ENCODE data around the gene CIZ1. TPM values are rescaled to one million over a fixed set of nuclear protein-coding genes. Genes with fewer than 3 reads are reported as not detected.
"Not testable (repeated sequence)": the region's sequence is repeated elsewhere in the genome, so short reads cannot be mapped to it uniquely, and the experiment has no call there.

Gene CIZ1
- total and polyA plus RNA-seq, 9 of the 15 experiments (the other 6 are each of a cell fraction or from before 2014, with no cell fraction given): 6.6 to 329 (median 87.8) TPM

DNA sequence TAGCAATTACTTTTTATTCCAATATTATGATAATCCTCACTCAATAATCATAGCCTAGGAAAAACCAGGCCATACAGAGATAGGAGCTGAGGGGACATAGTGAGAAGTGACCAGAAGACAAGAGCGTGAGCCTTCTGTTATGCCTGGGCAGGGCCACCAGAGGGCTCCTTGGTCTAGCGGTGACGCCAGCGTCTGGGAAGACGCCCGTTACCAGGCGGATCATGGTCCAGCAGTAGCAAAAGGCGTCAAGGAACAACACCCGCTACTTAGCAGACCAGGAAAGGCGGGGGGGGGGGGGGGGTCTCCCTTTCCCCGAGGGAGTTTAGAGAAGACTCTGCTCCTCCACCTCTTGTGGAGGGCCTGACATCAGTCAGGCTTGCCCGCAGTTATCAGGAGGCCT lies 9.9 kb downstream of the CIZ1 start (continued):
- TF ChIP-seq SMC3 (conservative IDR thresholded peaks at IDR 0.05; ENCODE audit: insufficient read depth, low read depth, low read length): peak; percentile 60; the same call in 1 of the 2 replicates
- TF ChIP-seq SMAD4 (CRISPR knock-in tag; conservative IDR thresholded peaks at IDR 0.05): peak; percentile 33; the same call in 1 of the 2 replicates
- TF ChIP-seq KLF16 (IDR thresholded peaks at IDR 0.05): 0 out of 2 replicates have a peak, but pooled peaks have one; percentile 12
- TF ChIP-seq, protein P1, sequence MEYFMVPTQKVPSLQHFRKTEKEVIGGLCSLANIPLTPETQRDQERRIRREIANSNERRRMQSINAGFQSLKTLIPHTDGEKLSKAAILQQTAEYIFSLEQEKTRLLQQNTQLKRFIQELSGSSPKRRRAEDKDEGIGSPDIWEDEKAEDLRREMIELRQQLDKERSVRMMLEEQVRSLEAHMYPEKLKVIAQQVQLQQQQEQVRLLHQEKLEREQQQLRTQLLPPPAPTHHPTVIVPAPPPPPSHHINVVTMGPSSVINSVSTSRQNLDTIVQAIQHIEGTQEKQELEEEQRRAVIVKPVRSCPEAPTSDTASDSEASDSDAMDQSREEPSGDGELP (CRISPR knock-in tag; IDR thresholded peaks at IDR 0.05; ENCODE audit: borderline replicate concordance): peak; percentile 39; the same call in 1 of the 2 replicates
- TF ChIP-seq STAG1 (CRISPR knock-in tag; IDR thresholded peaks at IDR 0.05; ENCODE audit: borderline replicate concordance): peak; percentile 70; the same call in 1 of the 2 replicates
- TF ChIP-seq, protein P2, sequence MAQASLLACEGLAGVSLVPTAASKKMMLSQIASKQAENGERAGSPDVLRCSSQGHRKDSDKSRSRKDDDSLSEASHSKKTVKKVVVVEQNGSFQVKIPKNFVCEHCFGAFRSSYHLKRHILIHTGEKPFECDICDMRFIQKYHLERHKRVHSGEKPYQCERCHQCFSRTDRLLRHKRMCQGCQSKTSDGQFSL (CRISPR knock-in tag; IDR thresholded peaks at IDR 0.05): not testable (repeated sequence)
- TF ChIP-seq, protein P2 (tag; IDR thresholded peaks at IDR 0.05): 0 out of 4 replicates have a peak, but pooled peaks of 1 of the 2 experiments have one; percentile 67
- TF ChIP-seq JUND (IDR thresholded peaks at IDR 0.05; ENCODE audit: borderline replicate concordance, low read depth, low read length): peak; percentile 46; the same call in 1 of the 2 replicates
- TF ChIP-seq JUND (tag; IDR thresholded peaks at IDR 0.05; ENCODE audit: borderline replicate concordance, low read depth, low read length); ATF1 (CRISPR knock-in tag; IDR thresholded peaks at IDR 0.05): not testable (repeated sequence)
- TF ChIP-seq, protein P3, sequence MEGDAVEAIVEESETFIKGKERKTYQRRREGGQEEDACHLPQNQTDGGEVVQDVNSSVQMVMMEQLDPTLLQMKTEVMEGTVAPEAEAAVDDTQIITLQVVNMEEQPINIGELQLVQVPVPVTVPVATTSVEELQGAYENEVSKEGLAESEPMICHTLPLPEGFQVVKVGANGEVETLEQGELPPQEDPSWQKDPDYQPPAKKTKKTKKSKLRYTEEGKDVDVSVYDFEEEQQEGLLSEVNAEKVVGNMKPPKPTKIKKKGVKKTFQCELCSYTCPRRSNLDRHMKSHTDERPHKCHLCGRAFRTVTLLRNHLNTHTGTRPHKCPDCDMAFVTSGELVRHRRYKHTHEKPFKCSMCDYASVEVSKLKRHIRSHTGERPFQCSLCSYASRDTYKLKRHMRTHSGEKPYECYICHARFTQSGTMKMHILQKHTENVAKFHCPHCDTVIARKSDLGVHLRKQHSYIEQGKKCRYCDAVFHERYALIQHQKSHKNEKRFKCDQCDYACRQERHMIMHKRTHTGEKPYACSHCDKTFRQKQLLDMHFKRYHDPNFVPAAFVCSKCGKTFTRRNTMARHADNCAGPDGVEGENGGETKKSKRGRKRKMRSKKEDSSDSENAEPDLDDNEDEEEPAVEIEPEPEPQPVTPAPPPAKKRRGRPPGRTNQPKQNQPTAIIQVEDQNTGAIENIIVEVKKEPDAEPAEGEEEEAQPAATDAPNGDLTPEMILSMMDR (IDR thresholded peaks at IDR 0.05 in 2 of 3, conservative IDR thresholded peaks at IDR 0.05 in 1 of 3; ENCODE audit: insufficient read depth in 2 of 3, low read depth in 1 of 3, low read length in 3 of 3): peak; percentile 62 to 74 (median 66)
- TF ChIP-seq ETV5 (CRISPR knock-in tag; IDR thresholded peaks at IDR 0.05; ENCODE audit: low read depth): 0 out of 2 replicates have a peak, but pooled peaks have one; percentile 39
- TF ChIP-seq CTBP1 (IDR thresholded peaks at IDR 0.05; ENCODE audit: borderline replicate concordance): peak; percentile 23; the same call in 1 of the 2 replicates
- TF ChIP-seq CREM (IDR thresholded peaks at IDR 0.05; ENCODE audit: low read depth): peak; percentile 87
- peak; percentile 77 for TF ChIP-seq ATF1 (tag; IDR thresholded peaks at IDR 0.05)
- peak; percentile 45; the same call in 1 of the 2 replicates for TF ChIP-seq ATF7 (IDR thresholded peaks at IDR 0.05)
- peak; percentile 53 to 86 for TF ChIP-seq RAD21 (CRISPR knock-in tag; conservative IDR thresholded peaks at IDR 0.05 in 1 of 2, IDR thresholded peaks at IDR 0.05 in 1 of 2)
- peak; percentile 49 for TF ChIP-seq CXXC5 (CRISPR knock-in tag; IDR thresholded peaks at IDR 0.05)
- peak; percentile 35; the same call in 1 of the 2 replicates for TF ChIP-seq L3MBTL2 (IDR thresholded peaks at IDR 0.05)
- TF ChIP-seq, protein P4, sequence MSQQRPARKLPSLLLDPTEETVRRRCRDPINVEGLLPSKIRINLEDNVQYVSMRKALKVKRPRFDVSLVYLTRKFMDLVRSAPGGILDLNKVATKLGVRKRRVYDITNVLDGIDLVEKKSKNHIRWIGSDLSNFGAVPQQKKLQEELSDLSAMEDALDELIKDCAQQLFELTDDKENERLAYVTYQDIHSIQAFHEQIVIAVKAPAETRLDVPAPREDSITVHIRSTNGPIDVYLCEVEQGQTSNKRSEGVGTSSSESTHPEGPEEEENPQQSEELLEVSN (IDR thresholded peaks at IDR 0.05; ENCODE audit: borderline replicate concordance in 1 of 2, extremely low read depth in 1 of 2, insufficient read depth in 1 of 2, insufficient read length in 1 of 2, low read depth in 1 of 2, low read length in 1 of 2, poor library complexity in 1 of 2, severe bottlenecking in 1 of 2): peak in 1 of 2 experiments; percentile 44

Data from K562 (cell line).